K562 (cell line): Measurements from ENCODE around the gene RTP3. TPM values are rescaled to one million over a fixed set of nuclear protein-coding genes. Genes with fewer than 3 reads are reported as not detected.
A peak's percentile ranks its signal among the peaks of the same experiment; 100 is the strongest.

ENCODE experiments used
- ATAC-seq: fragments of 200-7000 bp; cut with Tn5 transposase; 3 replicates; pipeline ENCODE4 v1.9.1; 2020; ENCODE audit warnings: moderate library complexity
- BruUV-seq: library from RNA; stranded (reverse); fragments of 400-500 nt; replicated peaks from 2 replicates; lab custom pipeline; 2021; lab: Mats Ljungman, UMichigan
- CTCF ChIA-PET: fragments of 300-600 bp; formaldehyde crosslinking; extraction: SDS; loops from one replicate; lab custom pipeline; 2021; ENCODE audit warnings: low intra/inter-chr PET ratio; lab: Yijun Ruan, JAX
- POLR2A ChIA-PET: fragments of 300-600, 350-650 bp; sonication (Branson Sonifier 250); formaldehyde crosslinking; extraction: SDS; loops from one replicate; lab custom pipeline; 2021; ENCODE audit warnings: antibody characterized with exemption, inconsistent platforms; lab: Yijun Ruan, JAX
- DNase-seq, 4 experiments: peaks; one replicate each; pipeline versions ENCODE4 v3.0.0 to v3.0.0-alpha.2; 2011 to 2018; ENCODE audit warnings: low spot score in 3 of 4, mixed read lengths in 3 of 4; ENCODE audit errors: extremely low read depth in 1 of 4
- FAIRE-seq: peaks from 2 replicates; lab custom pipeline; 2011; peaks lifted over from hg19 to GRCh38; lab: Jason Lieb, UNC
- H2AFZ ChIP-seq: 2 replicates; pipeline ENCODE4 v1.6.0; 2011; ENCODE audit warnings: low read depth, low read length, control low read depth, inconsistent platforms
- H3K27ac ChIP-seq: fragments of 200-600 bp; 3 replicates; pipeline ENCODE4 v1.8.0; 2011; ENCODE audit warnings: low read depth, mild to moderate bottlenecking, control low read depth, inconsistent platforms, low read length, moderate library complexity, mixed read lengths; ENCODE audit errors: extremely low read depth
- H3K27me3 ChIP-seq, 2 experiments: fragments of 300-600 bp in 1 of 2; 2 replicates in 1 of 2; 3 replicates in 1 of 2; pipeline versions ENCODE4 v1.6.0 to v1.8.0; 2011; ENCODE audit warnings: inconsistent platforms in 2 of 2, low read length in 2 of 2, mild to moderate bottlenecking in 1 of 2, mixed read lengths in 1 of 2, moderate library complexity in 1 of 2; ENCODE audit not compliant: control insufficient read depth in 2 of 2, insufficient read depth in 2 of 2
- H3K36me3 ChIP-seq: fragments of 300-600 bp; 3 replicates; pipeline ENCODE4 v1.8.0; 2011; ENCODE audit warnings: mild to moderate bottlenecking, low read length, inconsistent platforms; ENCODE audit not compliant: control insufficient read depth, insufficient read depth
- H3K4me1 ChIP-seq, 2 experiments: fragments of 200-600 bp in 1 of 2; replicated peaks in 1 of 2; 2 replicates in 1 of 2; 3 replicates in 1 of 2; pipeline versions ENCODE4 v1.5.1 to v1.8.0; 2011; ENCODE audit warnings: inconsistent platforms in 2 of 2, low read length in 2 of 2, mild to moderate bottlenecking in 1 of 2, mixed read lengths in 1 of 2, moderate library complexity in 1 of 2; ENCODE audit not compliant: control insufficient read depth in 2 of 2, insufficient read depth in 2 of 2
- H3K4me2 ChIP-seq: 2 replicates; pipeline ENCODE4 v1.6.1; 2011; ENCODE audit warnings: low read length, control low read depth, inconsistent platforms, mixed read lengths; ENCODE audit not compliant: insufficient read depth
- H3K4me3 ChIP-seq: fragments of 200-600 bp; sonication (generic), shearing (Covaris generic); 2 replicates; pipeline ENCODE4 v1.5.1; 2016; ENCODE audit warnings: control low read depth, inconsistent platforms
- H3K79me2 ChIP-seq: fragments of 200-600 bp; 3 replicates; pipeline ENCODE4 v1.8.0; 2011; ENCODE audit warnings: low read length, inconsistent platforms; ENCODE audit not compliant: control insufficient read depth, insufficient read depth
- H3K9ac ChIP-seq, 2 experiments: 2 replicates each; pipeline versions ENCODE4 v1.6.0 to v1.6.1; 2011; ENCODE audit warnings: low read depth in 2 of 2, low read length in 2 of 2, control low read depth in 1 of 2, inconsistent platforms in 1 of 2, mild to moderate bottlenecking in 1 of 2, mixed read lengths in 1 of 2; ENCODE audit not compliant: insufficient read depth in 1 of 2
- H3K9me1 ChIP-seq: one replicate; pipeline ENCODE4 v1.6.0; 2011; ENCODE audit warnings: inconsistent platforms, mild to moderate bottlenecking, low read length, moderate library complexity; ENCODE audit not compliant: control insufficient read depth, insufficient read depth
- H3K9me3 ChIP-seq: replicated peaks from 2 replicates; pipeline ENCODE4 v1.5.1; 2011; ENCODE audit warnings: low read depth, low read length, inconsistent platforms; ENCODE audit not compliant: control insufficient read depth, insufficient read depth
- H4K20me1 ChIP-seq: replicated peaks from 2 replicates; pipeline ENCODE4 v1.6.1; 2011; ENCODE audit warnings: low read length, inconsistent platforms, mixed read lengths; ENCODE audit not compliant: control insufficient read depth, insufficient read depth
- ARHGAP35 ChIP-seq: fragments of 450-650 bp; IDR thresholded peaks from 2 replicates; pipeline ENCODE4 v1.6.1; 2018; ENCODE audit not compliant: partially characterized antibody
- ATF7 ChIP-seq: fragments of 450-650 bp; IDR thresholded peaks from 2 replicates; pipeline ENCODE4 v1.7.1; 2014; ENCODE audit warnings: mild to moderate bottlenecking, moderate library complexity
- BDP1 ChIP-seq: IDR thresholded peaks from 3 replicates; pipeline ENCODE4 v1.6.1; 2011; ENCODE audit not compliant: insufficient read length, insufficient read depth
- CBX1 ChIP-seq: sonication (generic); IDR thresholded peaks from 2 replicates; pipeline ENCODE4 v1.6.1; 2016; ENCODE audit warnings: antibody characterized with exemption, low read depth, mild to moderate bottlenecking
- GABPA ChIP-seq: fragments of 200-800 bp; sonication (Bioruptor generic); conservative IDR thresholded peaks from 2 replicates; pipeline ENCODE4 v1.6.1; 2016; ENCODE audit warnings: low read depth, missing genetic modification characterization, missing compliant biosample characterization
- KAT2B ChIP-seq: IDR thresholded peaks from one replicate; pipeline ENCODE4 v1.6.1; 2012; ENCODE audit warnings: low read depth, mild to moderate bottlenecking, control low read depth, inconsistent platforms, low read length, moderate library complexity
- PHB ChIP-seq: fragments of 250-450 bp; sonication (Bioruptor Pico); IDR thresholded peaks from 2 replicates; pipeline ENCODE4 v1.5.0; 2021
- PHB2 ChIP-seq: fragments of 450-650 bp; IDR thresholded peaks from 2 replicates; pipeline ENCODE4 v1.6.1; 2017; ENCODE audit warnings: low read depth
- PTTG1 ChIP-seq: fragments of 450-650 bp; IDR thresholded peaks from 2 replicates; pipeline ENCODE4 v1.6.1; 2016; ENCODE audit warnings: low read depth, mild to moderate bottlenecking, missing genetic modification characterization, missing compliant biosample characterization
- SAFB ChIP-seq: fragments of 200-400 bp; formaldehyde crosslinking; IDR thresholded peaks from 2 replicates; pipeline ENCODE4 v1.6.1; 2017; ENCODE audit warnings: low read depth, low read length, borderline replicate concordance
- TAF7 ChIP-seq: fragments of 450-650 bp; IDR thresholded peaks from 2 replicates; pipeline ENCODE4 v1.6.1; 2016; ENCODE audit warnings: missing genetic modification characterization, missing compliant biosample characterization
- TAF9B ChIP-seq: fragments of 450-650 bp; IDR thresholded peaks from 2 replicates; pipeline ENCODE4 v1.6.1; 2018; ENCODE audit warnings: mild to moderate bottlenecking; ENCODE audit not compliant: partially characterized antibody
- TBP ChIP-seq: optimal IDR thresholded peaks from 2 replicates; pipeline ENCODE3; 2011; ENCODE audit warnings: low read depth, low read length, improper control_type of control experiment
- ZNF133 ChIP-seq: fragments of 250-450 bp; sonication (Bioruptor Pico); IDR thresholded peaks from 2 replicates; pipeline ENCODE4 v1.4.0; 2020; ENCODE audit warnings: mild to moderate bottlenecking
- ZNF140 ChIP-seq: fragments of 250-450 bp; sonication (Bioruptor Pico); IDR thresholded peaks from 2 replicates; pipeline ENCODE4 v1.8.0; 2021; ENCODE audit warnings: moderate library complexity, mild to moderate bottlenecking, inconsistent platforms
- ZNF77 ChIP-seq: fragments of 250-450 bp; sonication (Bioruptor Pico); IDR thresholded peaks from 2 replicates; pipeline ENCODE4 v1.5.0; 2020
- ZZZ3 ChIP-seq: fragments of 450-650 bp; IDR thresholded peaks from 2 replicates; pipeline ENCODE4 v1.6.1; 2016; ENCODE audit warnings: antibody characterized with exemption, mild to moderate bottlenecking, moderate library complexity
- WGBS: fragments of 100-300 bp; shearing (Covaris generic); methylation state at CpG from one replicate; pipeline ENCODE4 v1.1.6; 2016; ENCODE audit warnings: low coverage, mixed read lengths; ENCODE audit not compliant: insufficient coverage; ENCODE audit errors: missing lambda C conversion rate; 5-methylcytosine and 5-hydroxymethylcytosine counted together
- in situ Hi-C: fragments of 300-500 bp; cut with MboI; formaldehyde crosslinking; loops from 4 replicates; pipeline ENCODE4 v1.15.0; 2018; ENCODE audit warnings: inconsistent platforms, mixed read lengths
- intact Hi-C: fragments of 100-400 bp; cut with micrococcal nuclease; formaldehyde crosslinking; loops from 2 replicates; pipeline ENCODE4 v1.14.2; 2022
- polyA plus RNA-seq, 8 experiments: library from polyadenylated mRNA; depleted of rRNA in 4 of 8; stranded (reverse) in 5 of 8; unstranded in 3 of 8; fragments of >200 nt; fragmentation: Nextera tagmentation in 2 of 8; fragmentation: Illumina TruSeq in 1 of 8; extraction: Ambion mirVana in 2 of 8; extraction: Trizol in 1 of 8; gene quantifications; 2 replicates each; pipeline versions ENCODE4 v1.2.1 to v1.2.3, GENCODE V29; 2011 to 2014; ENCODE audit warnings: inconsistent platforms in 1 of 8, missing spikeins in 1 of 8
- total RNA-seq, 7 experiments: library from RNA; depleted of rRNA in 6 of 7; stranded (reverse); fragments of >200 nt in 6 of 7; fragmentation: Illumina TruSeq in 2 of 7; extraction: Trizol in 2 of 7; gene quantifications; 2 replicates each; pipeline versions ENCODE4 v1.2.1 to v1.2.3, GENCODE V29; 2011 to 2021; ENCODE audit warnings: low replicate concordance in 1 of 7
- TF ChIP-seq, protein P1 (sequence below), 2 experiments: IDR thresholded peaks in 1 of 2; conservative IDR thresholded peaks in 1 of 2; 2 replicates each; pipeline ENCODE4 v1.6.1; 2016; ENCODE audit warnings: low read depth in 2 of 2, mild to moderate bottlenecking in 1 of 2, missing compliant biosample characterization in 1 of 2, missing genetic modification characterization in 1 of 2, moderate library complexity in 1 of 2
- TF ChIP-seq, protein P2 (sequence below): fragments of 450-650 bp; formaldehyde crosslinking; IDR thresholded peaks from 2 replicates; pipeline ENCODE4 v1.4.0; 2022; ENCODE audit warnings: missing genetic modification characterization
- TF ChIP-seq, protein P3 (sequence below): fragments of 450-650 bp; IDR thresholded peaks from 2 replicates; pipeline ENCODE4 v1.6.1; 2016; ENCODE audit warnings: antibody characterized with exemption

The RTP3 gene
- total and polyA plus RNA-seq, 9 of the 15 experiments (the other 6 are each of a cell fraction or from before 2014, with no cell fraction given), result not detected

DNA sequence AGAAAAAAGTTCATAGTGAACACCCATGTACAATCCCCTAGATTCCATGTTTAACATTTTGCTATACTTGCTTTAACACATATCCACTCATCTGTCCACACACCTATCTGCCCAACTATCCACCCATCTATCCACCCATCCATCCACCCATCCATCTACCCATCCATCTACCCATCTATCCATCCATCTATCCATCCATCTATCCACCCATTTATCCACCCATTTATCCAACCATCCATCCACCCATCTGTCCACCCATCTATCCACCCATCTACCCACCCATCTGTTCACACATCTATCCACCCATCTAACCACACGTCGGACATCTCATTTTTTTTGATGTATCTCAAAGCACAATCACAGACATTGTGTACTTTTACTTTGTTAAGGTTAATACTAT is 25.8 kb downstream of the RTP3 start:
- DNase-seq, result no peak
- in situ Hi-C loops, result no loop called here
- CTCF ChIA-PET, result interaction anchor here (0.6 kb wide), 1 partner anchor 17 kb away, joined by 3 read pairs; no protein-coding TSS in a partner anchor
- H3K9ac ChIP-seq, result no peak overlapping the region
- no peaks in the 10 kb centered on the region for H3K27me3 ChIP-seq
- intact Hi-C loops, result no loop called here
- POLR2A ChIA-PET, result no interaction called here
- H3K27ac ChIP-seq, result no peak overlapping the region
- H3K4me1 ChIP-seq, result peaks cover 5 to 8% of the 10 kb centered on the region in 2 experiments; a peak in 3 of 5 replicates
- no peak overlapping the region for H3K4me3 ChIP-seq
- no peaks in the 10 kb centered on the region for H3K9me3 ChIP-seq
- no peak for FAIRE-seq
- no peaks in the 10 kb centered on the region for H3K9me1 ChIP-seq
- H3K36me3 ChIP-seq, result no peaks in the 10 kb centered on the region
- H3K4me2 ChIP-seq, result no peak overlapping the region
- ATAC-seq, result no peak
- no peak overlapping the region; the same call in 1 of the 2 replicates for H2AFZ ChIP-seq
- no peaks in the 10 kb centered on the region for H4K20me1 ChIP-seq
- H3K79me2 ChIP-seq, result no peaks in the 10 kb centered on the region
- 24% methylated on average over 2 of the region's 2 CpGs for WGBS
- no TSS peak for BruUV-seq
- TF ChIP-seq GABPA (tag) (no peak), PHB (CRISPR knock-in tag) (no peak), SAFB (no peak), ZNF140 (CRISPR knock-in tag) (no peak), PHB2 (no peak), TAF7 (tag) (peak; percentile 13; the same call in 1 of the 2 replicates), ARHGAP35 (peak; percentile 69), CBX1 (no peak), BDP1 (no peak), TBP (no peak), ZNF77 (no peak), ATF7 (no peak), PTTG1 (tag) (no peak), KAT2B (no peak), ZNF133 (CRISPR knock-in tag) (no peak), ZZZ3 (peak; percentile 60; the same call in 1 of the 2 replicates), TAF9B (peak; percentile 35)
- TF ChIP-seq, protein P1, sequence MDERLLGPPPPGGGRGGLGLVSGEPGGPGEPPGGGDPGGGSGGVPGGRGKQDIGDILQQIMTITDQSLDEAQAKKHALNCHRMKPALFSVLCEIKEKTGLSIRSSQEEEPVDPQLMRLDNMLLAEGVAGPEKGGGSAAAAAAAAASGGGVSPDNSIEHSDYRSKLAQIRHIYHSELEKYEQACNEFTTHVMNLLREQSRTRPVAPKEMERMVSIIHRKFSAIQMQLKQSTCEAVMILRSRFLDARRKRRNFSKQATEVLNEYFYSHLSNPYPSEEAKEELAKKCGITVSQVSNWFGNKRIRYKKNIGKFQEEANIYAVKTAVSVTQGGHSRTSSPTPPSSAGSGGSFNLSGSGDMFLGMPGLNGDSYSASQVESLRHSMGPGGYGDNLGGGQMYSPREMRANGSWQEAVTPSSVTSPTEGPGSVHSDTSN (CRISPR knock-in tag; IDR thresholded peaks at IDR 0.05; ENCODE audit: low read depth), result no peak
- TF ChIP-seq, protein P1 (tag; conservative IDR thresholded peaks at IDR 0.05; ENCODE audit: low read depth), result no peak
- TF ChIP-seq, protein P2, sequence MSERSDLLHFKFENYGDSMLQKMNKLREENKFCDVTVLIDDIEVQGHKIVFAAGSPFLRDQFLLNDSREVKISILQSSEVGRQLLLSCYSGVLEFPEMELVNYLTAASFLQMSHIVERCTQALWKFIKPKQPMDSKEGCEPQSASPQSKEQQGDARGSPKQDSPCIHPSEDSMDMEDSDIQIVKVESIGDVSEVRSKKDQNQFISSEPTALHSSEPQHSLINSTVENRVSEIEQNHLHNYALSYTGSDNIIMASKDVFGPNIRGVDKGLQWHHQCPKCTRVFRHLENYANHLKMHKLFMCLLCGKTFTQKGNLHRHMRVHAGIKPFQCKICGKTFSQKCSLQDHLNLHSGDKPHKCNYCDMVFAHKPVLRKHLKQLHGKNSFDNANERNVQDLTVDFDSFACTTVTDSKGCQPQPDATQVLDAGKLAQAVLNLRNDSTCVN (CRISPR knock-in tag), result 0 out of 2 replicates have a peak, but pooled peaks have one; percentile 35
- TF ChIP-seq, protein P3, sequence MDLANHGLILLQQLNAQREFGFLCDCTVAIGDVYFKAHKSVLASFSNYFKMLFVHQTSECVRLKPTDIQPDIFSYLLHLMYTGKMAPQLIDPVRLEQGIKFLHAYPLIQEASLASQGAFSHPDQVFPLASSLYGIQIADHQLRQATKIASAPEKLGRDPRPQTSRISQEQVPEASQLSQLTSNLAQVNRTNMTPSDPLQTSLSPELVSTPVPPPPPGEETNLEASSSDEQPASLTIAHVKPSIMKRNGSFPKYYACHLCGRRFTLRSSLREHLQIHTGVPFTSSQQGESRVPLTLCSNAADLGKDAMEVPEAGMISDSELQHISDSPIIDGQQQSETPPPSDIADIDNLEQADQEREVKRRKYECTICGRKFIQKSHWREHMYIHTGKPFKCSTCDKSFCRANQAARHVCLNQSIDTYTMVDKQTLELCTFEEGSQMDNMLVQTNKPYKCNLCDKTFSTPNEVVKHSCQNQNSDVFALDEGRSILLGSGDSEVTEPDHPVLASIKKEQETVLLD, result peak; percentile 34; the same call in 1 of the 2 replicates
